GM18870 (cell line): ENCODE data around the gene PARD3B.
"Not testable (repeated sequence)": the region's sequence is repeated elsewhere in the genome, so short reads cannot be mapped to it uniquely, and the experiment has no call there.

Experiments
- ATAC-seq: cut with Tn5 transposase; IDR thresholded peaks from one replicate; pipeline ENCODE4 v1.9.1; 2021; ENCODE audit warnings: moderate library complexity; ENCODE audit not compliant: unreplicated experiment

PARD3B gene

GRCh38 chr2:205218816-205219215, 673.5 kb downstream of the PARD3B start:
- ATAC-seq = not testable (repeated sequence)

- ATAC-seq = no peak
Observed at GRCh38 chr2:205220559-205220958, 675.3 kb downstream of the PARD3B start.

- ATAC-seq = no peak
Observed at GRCh38 chr2:205232086-205232485, 686.8 kb downstream of the PARD3B start.

- ATAC-seq = no peak
Observed at GRCh38 chr2:205235434-205235833, 690.2 kb downstream of the PARD3B start.

GRCh38 chr2:205237524-205237923, 692.2 kb downstream of the PARD3B start:
- ATAC-seq = no peak

GRCh38 chr2:205245001-205245400, 699.7 kb downstream of the PARD3B start:
- no peak for ATAC-seq

DNA sequence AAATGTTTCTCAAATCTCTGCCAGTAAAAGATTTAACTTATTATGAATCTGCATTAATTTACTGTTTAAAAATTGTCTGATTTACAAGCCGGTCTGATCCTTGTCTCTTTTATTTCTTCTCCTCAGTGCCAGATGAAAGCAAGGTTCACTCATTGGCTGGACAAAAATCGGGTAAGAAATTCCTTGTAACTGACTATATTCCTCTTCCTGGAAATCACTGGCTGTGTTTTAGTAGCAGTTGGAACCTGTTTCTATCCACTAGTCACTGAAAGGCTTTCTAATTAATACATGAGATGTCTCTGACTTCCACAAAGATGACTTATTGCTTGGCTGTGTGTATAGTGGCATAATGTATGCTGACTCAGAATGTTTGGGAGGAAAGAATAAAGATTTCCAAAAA, 700.4 kb downstream of the PARD3B start:
- no peak for ATAC-seq

- no peak for ATAC-seq
Observed at GRCh38 chr2:205259121-205259520, 713.8 kb downstream of the PARD3B start.

DNA sequence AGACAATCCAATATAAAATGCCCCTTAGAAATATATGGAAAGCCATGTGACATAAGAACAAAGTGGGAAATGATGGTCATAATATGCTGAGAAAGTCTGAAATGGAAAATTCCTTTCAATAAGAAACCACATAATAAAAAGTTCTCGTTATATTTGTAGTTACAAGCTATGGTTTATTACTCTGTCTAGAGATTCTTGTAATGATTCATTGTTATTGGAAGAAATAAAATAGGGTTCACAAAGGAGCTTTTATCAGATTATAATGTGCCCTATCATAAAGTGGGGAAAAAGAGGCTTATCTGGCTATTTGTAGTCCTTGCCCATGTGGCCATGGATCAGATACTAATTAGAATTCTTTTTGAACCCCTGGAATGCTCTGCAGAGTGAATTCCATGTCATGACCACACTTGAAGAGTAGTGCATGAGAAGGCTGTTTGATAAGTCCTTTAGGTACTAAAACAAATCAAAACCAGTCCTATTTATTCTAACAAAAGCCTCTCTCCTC, 716.3 kb downstream of the PARD3B start:
- no peak for ATAC-seq

DNA sequence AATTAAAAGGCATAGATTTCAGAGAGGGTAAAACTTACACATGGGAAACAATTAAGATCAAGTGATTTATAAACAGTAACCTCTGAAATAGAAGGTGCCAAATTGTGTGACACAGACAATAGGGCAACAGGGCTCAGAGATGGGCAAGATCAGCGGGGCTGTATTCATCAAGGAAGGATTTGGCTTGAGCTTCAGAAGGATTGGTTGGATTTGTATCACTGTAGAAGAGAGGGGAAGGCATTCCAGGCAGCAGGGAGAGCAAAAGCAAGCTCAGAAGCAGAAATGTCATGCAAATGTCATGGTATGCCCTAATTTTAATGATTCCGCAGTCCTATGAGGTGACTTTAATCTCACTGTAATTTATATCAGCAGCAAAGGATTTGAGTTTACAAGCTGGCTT, 722.0 kb downstream of the PARD3B start:
- ATAC-seq = no peak

- no peak for ATAC-seq
Observed at GRCh38 chr2:205270689-205271088, 725.4 kb downstream of the PARD3B start.

DNA sequence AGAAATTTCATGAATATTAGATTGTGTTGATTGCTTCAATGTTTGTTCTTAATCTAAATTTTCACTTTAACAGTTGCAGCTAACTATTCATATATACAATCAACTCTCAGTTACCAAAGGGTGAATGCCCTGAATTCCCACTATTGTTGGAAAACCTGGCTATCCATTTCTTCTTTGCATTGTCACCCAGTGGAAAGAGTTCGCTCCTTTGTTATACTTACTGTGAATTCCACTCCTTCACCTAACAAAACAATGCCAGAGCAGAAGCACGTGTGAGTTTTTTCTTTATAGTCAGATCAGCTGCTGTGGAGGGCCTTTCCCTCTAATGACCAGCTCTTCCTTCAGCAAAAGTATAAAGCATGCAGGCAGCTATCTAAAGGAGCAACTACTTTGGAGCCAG, 727.9 kb downstream of the PARD3B start:
- ATAC-seq = no peak

GRCh38 chr2:205273627-205274026, 728.4 kb downstream of the PARD3B start:
- no peak for ATAC-seq

DNA sequence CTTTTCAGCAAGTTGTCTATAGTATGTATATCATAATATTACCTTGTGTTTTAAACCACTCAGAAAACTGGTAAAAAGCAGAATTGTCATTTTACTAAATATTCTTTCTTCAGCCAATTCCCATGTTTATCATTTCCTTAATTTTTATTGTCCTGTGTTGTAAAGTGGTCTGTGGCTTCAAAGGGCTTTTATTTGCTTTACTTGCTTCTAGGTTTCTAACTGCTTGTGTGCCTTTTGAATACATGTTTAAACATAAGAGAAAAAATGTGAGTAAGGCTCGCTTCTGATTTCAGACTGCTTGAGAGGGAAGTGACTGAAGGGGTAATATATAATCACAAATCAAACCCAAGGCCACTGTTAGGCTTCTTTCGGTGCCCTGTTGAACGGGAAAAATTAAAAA, 729.5 kb downstream of the PARD3B start:
- ATAC-seq = no peak

DNA sequence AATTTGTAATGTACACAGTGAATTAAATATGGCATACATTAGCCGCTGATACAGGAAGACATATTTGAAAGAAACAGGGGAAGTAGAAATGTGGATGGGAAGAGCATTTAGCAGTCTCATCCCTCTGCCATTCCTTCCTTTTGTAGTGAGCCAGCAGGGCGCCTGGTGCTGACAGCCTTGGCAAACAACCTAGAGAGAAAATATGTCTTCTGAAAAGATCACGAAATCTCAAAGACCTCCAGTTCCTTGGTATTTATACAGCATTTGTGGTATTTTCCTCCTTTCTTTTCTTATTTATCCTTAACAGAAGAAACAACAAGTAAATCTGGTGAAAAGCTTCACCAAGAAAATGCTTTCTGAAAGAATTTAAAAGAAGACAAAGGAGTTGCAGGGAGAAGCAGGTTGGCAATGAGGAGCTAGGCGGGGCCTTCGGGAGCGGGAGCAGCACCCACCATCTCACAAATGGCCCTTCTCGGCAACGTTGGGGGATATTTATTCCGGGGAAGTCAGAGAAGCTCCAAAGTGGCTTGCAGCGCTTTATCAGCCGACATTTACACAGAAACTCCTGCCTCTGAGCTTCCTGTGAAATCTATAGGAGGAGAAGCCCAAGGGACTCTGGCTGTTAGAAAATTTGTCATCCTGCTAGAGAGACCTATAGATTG, 731.0 kb downstream of the PARD3B start:
- no peak for ATAC-seq

DNA sequence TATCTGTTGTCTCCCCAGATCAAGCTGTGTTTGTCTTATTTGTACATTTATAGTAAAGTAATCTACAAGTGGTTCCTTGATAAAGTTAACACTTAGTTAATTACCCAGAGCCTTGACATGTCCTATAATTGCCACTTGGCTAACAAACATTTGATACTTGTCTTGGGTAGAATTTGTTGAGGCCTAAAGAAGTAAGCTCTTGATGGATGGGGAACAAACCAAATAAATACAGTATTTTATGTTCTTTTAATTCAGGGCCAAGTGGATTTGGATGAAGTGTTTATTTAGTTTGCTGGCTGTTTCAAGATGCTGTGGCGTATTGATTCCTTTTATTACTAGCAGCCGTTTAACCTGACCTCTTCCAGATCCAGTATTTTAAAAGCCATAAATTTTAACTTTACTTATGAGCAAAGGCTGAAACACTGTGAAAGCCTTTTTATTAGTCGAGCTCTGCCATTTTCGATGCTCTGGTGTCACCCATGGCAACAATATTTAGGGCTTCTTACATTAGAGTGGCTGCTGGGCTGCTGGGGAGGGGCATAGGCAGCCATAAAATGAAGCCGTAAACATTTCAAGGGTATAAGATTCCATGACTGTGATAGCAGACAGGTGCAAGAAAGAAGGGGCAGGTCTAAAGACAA, 735.4 kb downstream of the PARD3B start:
- ATAC-seq = no peak

DNA sequence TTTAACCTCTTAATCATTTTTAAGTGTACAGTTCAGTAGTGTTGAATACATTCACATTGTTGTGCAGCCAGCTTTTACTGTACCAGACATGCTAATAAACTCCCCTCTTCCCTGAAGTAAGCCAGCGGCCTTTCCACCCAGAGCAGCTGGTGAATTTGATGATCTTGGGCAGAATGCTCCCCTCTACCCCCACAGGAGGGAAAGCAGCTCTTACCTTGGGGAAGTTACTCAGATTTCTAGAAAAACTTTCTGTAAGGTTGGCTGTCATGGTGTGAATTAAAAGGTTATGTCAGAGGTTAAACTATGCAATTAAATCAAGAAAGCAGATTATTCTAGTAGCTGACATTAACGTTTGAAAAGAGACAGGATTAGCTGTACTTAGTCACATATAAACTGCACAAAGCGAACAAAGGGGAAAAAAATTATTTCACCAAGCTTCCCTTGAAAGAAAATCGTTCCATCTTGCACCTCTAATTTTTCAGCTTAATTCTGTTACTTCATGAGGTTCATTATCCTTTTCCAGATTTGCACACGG, 738.5 kb downstream of the PARD3B start:
- no peak for ATAC-seq

DNA sequence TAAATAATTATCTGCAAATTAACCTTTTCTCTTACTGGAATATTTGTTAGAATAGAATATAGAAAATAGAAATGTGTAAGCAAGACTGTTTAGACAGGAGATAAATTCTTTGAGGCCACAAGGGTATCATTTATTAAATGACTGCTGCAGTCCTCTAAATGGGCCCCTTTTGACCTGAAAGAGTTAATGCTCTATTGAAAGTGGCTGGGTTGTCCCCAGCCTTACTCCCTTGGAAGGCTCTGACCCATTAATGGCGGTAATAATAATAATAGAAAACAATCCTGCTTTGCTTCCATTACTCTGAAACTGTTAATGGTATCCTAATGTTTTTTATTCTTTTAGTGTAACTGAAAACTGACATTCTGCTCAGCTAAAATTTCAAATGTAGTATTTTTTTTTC, 739.1 kb downstream of the PARD3B start:
- ATAC-seq = no peak

DNA sequence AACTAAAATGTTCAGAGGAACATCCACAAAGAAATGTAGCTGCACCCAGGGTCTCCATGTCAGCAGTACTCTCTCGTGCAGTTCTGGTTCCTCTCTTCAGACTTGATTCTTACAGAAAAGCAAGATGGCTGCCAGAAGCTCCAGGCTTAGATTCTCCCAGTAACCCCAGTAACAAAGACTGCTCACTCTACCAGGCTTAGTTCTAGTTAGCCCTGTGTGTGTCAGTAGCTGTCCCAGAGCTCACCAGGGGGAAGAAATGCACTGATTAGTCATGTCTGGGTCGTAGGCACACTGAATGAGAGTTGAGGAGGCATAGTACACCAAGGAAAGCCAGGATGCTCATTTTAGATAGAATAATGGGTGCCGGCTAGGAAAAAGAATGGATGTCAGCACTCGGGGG, 742.0 kb downstream of the PARD3B start:
- no peak for ATAC-seq

DNA sequence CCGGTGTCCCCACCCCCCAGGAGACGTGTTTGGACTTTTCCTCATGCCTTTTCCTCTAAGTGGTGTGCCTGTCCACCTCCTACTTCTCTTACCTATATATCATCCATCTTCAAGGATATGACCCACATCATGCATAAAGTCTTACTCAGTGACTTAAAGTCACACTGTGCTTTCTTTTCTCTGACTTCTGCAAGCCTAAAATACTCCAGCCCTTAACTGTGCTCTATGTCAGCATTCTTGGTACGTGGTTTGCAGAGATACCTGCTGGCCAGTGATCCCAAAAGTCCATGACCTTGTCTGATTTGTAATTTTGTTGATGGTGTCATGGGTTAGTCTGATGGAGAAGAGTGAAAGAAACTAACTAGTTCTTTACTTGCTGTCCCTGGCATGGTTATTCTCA, 743.4 kb downstream of the PARD3B start:
- no peak for ATAC-seq

GRCh38 chr2:205290299-205290698, 745.0 kb downstream of the PARD3B start:
- no peak for ATAC-seq

GRCh38 chr2:205292665-205293295, 747.5 kb downstream of the PARD3B start:
- no peak for ATAC-seq
